GM18873 (cell line): ENCODE results near the gene AIPL1.
"Not testable (repeated sequence)": the region's sequence is repeated elsewhere in the genome, so short reads cannot be mapped to it uniquely, and the experiment has no call there.

Experiments used
- ATAC-seq: cut with Tn5 transposase; IDR thresholded peaks from one replicate; pipeline ENCODE4 v1.9.1; 2021; ENCODE audit warnings: mild to moderate bottlenecking, moderate library complexity, moderate number of reproducible peaks; ENCODE audit not compliant: unreplicated experiment, low FRiP score

The AIPL1 gene, protein sequence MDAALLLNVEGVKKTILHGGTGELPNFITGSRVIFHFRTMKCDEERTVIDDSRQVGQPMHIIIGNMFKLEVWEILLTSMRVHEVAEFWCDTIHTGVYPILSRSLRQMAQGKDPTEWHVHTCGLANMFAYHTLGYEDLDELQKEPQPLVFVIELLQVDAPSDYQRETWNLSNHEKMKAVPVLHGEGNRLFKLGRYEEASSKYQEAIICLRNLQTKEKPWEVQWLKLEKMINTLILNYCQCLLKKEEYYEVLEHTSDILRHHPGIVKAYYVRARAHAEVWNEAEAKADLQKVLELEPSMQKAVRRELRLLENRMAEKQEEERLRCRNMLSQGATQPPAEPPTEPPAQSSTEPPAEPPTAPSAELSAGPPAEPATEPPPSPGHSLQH

DNA sequence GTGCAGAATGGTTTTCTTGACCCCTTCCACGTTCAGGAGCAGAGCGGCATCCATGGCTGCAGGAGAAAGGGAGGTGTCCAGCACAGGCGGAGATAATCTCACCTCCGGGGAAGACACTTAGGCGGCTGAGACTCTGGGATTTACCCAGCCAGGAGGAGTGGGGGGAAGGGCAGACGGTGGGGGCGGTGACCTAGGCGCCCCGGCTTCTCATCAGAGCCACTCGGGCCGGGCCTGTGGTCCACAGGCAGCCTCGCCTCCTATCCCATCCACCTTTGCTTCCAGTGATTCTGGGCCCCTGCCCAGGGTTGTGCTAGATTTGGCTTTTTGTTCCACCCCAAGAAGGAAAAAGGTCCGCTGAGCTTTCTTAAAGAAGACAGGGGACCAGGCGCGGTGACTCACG is at the start of gene AIPL1:
Gene AIPL1, minus strand, starts transcription at position 71 of the 400 bp plus-strand sequence. Its CDS starts 17 bp downstream, at position 54.
- no peak for ATAC-seq

DNA sequence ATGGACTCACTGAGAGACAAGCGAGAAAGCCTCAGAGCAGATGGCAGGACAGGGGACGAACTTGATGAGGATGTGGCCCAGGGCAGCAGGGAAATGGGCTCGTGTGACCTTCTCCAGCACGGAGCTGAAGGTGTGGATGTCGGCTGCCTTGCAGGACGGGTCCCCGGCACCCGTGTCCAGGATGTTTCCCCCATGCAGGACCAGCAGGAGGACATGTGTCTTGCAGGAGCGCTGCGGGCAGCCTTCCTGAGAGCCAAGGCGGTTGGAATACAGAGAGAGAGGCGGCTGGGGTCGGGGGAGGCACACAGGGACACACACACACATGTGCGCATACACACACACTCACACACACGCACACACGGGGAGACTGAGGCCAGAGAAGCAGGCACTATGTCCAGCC is 48.6 kb upstream of the AIPL1 start:
- no peak for ATAC-seq

DNA sequence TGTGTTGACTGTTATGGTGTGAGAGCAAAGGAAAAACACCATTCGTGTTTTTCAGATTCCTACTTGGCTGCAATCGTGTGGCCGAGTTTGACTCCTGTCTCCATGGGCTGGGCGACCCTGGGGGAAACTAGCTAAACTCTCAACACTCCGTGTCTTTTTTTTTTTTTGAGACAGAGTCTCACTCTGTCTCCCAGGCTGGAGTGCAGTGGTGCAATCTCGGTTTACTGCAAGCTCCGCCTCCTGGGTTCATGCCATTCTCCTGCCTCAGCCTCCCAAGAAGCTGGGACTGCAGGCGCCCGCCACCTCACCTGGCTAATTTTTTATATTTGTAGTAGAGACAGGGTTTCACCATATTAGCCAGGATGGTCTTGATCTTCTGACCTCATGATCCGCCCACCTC is 47.9 kb upstream of the AIPL1 start:
- ATAC-seq = not testable (repeated sequence)

DNA sequence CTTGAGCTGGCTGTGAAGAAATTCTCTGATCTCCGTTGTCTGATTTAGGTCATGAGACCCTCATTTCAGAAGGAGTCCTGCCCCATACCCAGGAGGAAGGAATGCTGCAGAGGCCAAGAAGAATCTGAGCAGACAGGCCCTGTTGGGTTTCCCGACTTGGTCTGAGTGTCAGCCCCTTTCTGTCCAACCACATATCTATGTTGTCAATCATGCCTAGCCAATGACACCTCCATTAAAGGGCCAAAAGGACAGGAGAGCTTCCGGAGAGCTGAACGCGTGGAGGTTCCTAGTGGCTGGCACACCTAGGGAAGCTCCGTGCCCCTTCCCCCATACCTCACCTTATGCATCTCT is 47.2 kb upstream of the AIPL1 start:
- no peak for ATAC-seq

DNA sequence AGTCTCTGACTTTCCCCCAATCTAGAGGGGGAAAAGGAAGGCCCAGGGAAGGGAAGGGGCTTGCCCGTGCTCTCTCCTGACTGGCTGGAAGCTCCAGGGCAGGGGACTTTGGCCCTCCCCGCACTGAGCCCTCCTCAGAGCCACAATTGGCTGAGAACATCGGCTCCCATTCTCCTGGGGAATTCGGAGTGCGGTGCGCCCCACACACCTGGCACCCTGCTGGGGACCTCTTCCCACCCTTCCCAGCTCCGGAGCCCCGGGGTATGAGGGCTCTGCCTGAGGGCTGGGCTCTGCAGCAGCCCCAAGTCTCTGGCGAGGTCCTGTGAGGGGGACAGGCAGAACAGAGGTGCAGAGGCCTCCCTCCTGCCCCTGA is 45.4 kb upstream of the AIPL1 start:
- ATAC-seq = no peak

DNA sequence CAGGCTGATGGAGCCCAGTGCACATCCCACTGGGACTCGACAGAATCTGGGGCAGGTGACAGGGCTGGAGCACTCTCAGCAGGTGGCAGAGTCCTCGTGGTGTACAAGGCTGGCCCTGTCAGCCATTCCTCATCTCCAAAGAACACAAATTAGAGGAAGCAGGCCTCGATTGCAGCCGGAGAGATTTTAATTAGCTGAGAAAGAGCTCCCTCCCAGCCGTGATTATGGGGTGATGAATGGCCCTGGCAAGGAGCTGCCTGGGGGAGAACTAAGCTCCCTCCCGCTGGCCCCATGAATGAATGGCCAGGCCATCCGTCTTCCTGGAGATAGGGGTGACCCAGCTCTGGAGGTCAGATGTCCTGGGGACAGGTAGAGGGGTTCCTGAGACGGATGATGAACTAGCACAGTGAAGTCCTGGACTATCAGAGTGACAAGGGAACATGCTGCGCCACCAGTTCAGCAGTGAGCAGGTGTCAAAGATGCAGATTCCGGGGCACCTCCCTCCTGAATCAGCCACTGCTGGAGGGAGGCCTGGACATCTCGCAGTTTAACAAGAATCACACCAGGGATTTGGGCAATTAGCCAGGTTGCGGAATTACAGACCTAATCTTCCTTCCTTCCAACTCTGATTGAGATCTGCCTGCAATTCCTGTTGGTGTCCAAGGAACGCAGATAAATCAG is 44.8 kb upstream of the AIPL1 start:
- no peak for ATAC-seq

DNA sequence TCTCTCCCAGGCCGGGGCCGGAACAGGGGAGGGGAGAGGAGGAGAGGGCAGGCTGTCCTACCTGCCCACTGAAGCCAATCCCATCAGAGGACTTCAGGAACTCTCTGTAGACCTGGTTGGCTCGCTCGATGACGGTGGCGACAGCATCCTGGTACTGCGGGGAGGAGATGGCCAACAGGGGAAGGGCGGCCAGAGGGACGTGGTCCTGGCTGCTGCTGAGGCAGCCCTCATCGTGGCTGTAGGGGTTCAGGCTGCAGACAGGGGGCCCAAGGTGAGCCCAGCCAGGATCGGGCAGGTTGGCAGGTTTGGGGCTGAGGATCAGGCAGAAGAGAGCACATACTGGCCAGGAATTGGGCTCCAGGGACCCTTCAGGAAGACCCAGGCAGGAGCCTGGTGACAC is 43.6 kb upstream of the AIPL1 start:
- ATAC-seq = no peak

DNA sequence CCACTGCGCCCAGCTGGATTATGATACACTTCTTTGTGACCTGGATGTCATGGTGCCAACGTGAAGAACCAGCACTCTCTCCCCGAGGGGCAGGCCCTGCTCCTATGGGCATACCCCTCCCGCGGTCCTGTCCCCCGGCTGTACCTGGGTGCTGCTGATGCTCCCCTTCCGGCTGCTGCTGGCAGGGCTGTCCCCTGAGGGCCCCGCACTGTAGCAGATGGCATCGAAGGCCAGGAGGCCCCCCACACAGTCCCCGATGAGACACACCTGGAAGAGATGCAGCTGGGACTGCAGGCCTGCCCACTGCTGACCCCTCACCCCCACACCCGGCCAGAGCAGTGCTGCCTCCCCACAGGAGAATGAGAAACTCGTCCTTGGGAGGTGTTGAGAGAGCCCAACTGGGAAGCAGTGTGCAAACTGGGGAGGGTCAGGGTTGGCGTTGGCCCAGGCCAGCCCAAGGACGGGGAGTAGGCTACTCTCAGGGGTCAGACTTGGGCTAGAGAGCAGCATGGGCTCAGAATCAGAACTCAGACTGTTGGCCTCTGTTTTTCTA is 43.0 kb upstream of the AIPL1 start:
- ATAC-seq = no peak

DNA sequence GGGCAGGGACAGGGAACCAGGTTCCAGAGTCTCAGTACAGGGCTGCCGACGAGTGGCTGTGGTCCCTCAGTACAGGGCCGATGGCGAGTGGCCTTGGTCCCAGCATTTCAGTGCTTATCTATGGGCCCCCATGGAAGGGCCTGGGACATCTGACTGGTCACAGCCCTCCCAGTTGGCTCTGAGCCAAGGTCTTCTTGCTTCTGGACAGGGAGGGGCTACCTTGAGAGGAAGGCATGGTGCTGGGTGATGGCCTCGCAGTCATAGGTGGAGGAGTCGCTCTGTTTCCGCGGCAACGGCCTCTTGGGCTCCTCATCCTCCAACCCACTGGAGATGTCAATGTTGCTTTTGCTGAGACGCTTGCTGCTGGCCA is 41.9 kb upstream of the AIPL1 start:
- no peak for ATAC-seq

DNA sequence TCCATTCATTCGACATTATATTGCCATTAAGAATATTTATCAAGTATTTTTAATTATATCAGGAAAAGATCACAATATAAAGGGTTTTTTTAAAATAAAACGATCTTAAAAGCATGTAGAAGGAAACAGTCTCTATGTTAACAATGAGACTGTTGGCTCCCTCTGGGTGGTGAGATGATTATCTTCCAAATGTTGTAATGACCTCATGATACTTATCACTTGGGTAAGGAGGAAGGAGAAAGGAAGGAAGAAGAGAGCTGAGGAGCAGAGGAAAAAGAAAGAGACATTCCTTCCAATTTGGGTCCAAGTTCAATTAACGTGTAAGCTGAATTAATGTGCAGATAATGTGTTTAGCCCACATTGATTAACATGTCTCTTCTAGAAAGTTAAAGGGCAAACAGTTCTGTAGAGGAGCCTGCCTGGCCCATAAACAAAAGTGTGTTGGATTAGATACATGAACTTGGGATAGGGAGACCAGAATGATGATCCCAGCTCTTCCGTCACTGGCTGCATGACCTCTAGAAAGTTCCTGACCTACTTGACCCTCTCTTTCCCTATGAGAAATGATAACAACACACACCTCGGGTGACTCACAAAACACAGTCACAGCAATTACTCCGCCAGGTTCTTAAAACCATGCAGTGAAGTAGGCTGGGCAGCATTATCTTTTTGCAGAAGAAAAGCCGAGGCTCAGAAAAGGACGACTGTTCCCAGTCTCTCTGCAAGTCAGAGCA is 41.3 kb upstream of the AIPL1 start:
- no peak for ATAC-seq

DNA sequence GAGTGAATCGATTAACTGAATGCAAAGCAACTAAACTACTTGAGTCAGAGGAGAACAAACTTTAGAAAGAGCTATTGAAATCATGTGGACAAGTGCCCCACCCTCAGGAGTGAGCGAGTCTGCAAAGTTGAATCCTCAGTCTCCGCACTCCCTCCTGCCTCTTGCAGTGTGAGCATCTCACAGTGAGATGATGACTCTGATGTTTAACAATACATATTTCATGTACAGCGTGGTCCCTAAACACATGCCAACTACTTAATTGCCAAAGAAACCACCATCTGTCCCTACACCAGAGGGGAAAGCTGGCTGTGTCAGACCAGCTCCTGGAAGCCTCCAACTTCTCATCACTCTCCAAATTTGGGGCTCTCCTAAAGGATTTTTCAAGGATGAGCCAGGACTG is 40.5 kb upstream of the AIPL1 start:
- ATAC-seq = no peak

DNA sequence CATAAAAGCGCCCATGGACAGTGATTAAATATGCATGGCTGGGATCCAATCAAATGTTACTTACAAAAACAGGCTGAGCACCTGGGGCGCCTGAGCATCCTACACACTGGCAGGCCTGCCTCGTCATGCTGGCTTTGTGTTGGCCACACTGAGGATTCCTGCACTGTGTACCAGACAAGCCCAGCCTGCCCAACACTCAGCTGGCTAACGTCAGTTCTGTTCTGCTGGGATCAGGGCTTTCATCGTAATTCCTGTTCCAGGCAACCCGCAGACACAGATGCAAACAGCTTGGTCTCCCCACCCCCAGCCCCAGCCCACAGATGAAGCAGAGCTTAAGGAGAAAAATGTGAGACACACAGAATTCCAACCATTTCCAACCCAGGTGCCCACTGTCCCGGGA is 40.0 kb upstream of the AIPL1 start:
- no peak for ATAC-seq

DNA sequence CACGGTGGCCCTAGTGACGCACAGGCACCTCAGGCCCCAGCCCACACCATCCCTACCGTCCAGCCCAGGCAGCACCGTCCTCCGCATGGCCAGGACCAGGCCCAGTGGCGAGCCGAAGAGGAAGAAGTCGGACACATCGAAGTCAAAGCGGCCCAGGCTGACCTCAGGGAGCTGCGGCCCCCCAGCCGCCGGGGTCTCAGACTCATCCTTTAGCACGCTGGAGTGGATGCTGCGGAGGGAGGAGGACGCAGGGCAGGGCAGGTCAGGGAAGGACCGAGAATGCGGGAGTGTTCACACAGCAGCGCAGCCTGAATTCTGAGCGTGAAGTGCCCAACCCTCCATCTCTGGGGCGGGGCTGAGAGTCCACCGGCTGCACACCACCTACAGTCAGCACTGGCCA is 39.5 kb upstream of the AIPL1 start:
- ATAC-seq = no peak

DNA sequence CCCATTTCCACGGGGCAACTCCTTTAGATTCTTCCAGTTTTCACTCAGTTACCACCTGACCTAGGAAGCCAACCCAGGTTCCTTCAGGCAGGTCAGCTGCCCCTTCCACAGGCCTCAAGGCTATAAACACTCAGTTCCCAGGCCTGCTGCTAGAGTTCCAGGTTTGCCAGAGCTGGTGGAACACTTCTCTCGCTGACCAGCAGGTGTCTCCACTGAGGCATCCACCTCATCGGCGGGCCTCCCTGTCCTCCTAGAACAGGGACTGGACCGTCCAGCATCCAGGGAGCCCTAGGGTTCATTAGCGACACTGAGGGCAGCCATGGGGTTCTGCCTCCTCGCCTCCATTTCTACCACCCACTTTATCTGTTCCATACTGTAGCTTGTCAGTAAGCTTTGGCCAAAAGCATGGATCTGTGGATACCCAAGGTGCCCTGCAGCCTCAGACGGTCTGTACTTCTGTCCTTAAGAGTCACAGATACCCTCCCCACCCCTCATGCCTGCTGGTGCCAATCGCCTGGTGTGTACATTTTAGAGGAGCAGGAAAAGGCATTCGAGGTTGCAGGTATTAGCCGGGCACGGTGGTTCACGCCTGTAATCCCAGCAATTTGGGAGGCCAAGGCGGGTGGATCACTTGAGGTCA is 38.3 kb upstream of the AIPL1 start:
- ATAC-seq = no peak

DNA sequence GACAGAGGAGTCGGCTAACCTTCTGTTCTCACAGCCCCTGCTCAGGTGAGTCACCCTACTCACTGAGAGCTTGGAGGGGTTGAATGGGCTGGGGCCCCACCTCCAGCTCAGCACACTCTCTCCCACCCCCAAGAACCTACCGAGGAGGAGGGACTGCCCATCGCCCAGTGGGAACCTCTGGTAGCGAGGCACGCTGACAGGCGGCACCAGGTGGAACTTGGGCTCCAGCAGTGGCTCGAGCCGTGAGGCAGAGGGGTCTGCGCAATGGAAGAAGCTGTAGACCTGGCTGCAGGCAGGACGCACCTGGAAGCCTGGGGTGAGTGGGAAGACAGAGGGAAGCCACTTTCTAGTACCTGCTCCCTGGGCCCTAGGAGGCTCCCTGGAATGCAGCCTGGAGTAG is 37.6 kb upstream of the AIPL1 start:
- ATAC-seq = no peak

DNA sequence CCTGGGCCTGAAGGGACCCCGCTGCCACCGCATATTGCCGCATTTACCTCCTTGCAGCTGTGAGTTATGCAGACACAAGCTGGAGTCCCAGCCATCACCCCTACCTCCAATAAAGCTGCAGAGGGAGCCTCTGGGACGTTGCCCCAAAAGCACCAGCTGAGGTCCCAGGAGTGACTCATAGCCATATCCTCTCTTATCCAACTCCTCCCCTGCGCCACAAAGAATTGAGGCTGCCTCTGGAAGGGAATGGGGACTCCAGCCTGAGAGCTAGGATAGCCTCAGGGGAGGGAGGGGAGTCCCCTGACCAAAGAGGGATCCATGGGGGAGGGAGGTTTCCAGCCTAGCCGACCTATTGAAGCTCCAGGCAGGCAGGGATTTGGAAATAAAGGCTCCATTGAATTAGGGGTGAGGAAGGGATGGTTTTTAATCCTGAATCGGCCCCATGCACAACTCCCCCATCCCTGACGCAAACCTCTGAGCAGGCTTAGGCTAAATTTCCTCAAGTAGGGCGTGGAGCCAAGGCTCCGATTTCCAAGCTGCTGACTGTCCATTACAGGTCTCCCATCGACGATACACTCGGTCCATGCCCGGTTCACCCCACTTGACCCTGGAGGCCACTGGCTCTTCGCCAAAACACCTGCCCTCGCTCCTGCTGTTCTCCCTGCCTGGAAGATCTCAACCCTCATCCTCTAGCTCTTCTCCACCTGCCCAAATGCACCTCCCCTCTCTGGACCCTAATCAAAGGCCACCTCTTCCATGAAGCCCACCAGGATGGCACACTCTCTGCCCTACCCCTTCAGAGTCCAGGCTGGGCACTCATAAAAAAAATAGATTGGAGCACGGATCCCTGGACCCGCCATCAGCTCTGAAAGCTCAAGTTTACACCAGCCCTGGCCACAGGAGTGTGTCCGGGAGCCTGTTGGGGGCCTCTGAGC is 36.9 kb upstream of the AIPL1 start:
- ATAC-seq = no peak

DNA sequence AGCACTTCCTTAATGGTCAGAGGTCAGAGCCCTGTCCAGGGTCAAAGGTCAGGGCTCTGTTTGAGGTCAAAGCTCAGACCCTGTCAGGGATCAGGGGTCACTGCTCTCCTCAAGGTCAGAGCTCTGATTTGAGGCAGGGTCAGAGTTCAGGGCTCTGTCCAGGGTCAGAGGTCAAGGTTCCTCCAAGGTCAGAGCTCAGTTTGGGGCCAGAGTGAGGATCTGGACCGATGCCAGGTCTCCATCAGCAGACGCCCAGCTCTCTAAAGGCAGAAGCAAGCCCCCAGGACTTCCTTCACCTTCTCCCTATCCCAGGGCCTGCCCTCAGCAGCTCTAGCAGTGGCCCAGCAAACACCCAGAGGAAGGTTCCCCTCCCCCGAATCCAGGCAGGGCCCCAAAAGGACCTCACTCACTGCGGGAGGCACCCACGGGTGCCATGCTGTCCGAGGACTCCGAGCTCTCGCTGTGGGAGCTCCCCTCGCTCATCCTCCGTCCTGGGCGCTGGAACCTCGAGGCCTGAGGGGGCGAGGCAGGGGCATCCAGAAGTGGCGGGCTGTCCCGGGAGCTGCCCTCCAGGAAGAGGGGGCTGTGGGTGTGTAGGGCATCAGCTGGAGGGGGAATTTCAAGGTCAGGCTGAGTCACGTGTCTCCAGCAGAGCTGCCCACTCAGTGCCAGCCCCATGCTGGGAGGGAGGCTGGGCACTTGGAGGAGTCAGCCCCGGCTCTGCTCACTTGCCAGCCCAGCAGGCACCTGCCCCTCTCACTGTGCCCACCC is 36.0 kb upstream of the AIPL1 start:
- ATAC-seq = no peak

DNA sequence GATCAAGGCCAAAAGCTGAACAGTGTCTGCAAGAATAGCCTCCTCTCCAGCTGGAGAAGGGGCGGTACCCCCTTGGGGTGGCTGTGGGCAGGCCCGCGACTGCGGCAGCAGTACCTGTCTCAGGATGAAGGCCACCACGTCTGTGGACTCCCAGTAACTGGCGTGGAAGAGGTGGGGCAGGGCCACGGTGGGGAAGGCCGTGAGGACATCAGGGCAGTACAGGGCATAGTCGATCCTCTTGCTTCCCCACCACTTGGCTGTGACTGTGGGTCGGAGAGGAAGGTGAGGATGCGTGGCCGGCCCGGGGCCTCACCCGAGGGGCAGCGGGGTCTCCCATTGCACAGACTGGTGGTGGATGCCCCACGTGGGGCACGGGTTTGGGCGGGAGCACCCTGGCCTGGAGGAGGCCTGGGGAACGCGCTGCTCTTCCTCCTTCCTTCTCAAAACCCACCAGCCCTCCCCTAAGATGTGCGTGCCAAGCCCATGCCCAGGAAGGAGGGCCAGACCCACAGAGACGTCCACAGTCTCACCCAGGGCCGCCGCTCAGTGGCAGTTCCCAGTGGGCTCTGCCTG is 35.3 kb upstream of the AIPL1 start:
- ATAC-seq = no peak
